Type B pancreatic cell (in vitro differentiated cells): ENCODE data around the gene EFCAB7. TPM values are rescaled to one million over a fixed set of nuclear protein-coding genes. Genes with fewer than 3 reads are reported as not detected.

Experiments used
- DNase-seq: peaks from one replicate; pipeline ENCODE4 v3.0.0; 2021; ENCODE audit warnings: mixed read lengths; ENCODE audit not compliant: unreplicated experiment; ENCODE audit errors: extremely low spot score
- H3K27ac Mint-ChIP-seq: 2 replicates; pipeline ENCODE4 v1.8.0; 2021; ENCODE audit warnings: mild to moderate bottlenecking, mixed read lengths
- H3K27me3 Mint-ChIP-seq: 2 replicates; pipeline ENCODE4 v1.8.0; 2021; ENCODE audit warnings: mixed read lengths
- H3K36me3 Mint-ChIP-seq: 2 replicates; pipeline ENCODE4 v1.8.0; 2021; ENCODE audit warnings: mixed read lengths
- H3K4me1 Mint-ChIP-seq: one replicate; pipeline ENCODE4 v1.8.0; 2021; ENCODE audit warnings: mixed read lengths; ENCODE audit not compliant: unreplicated experiment
- H3K4me3 Mint-ChIP-seq: 2 replicates; pipeline ENCODE4 v1.8.0; 2021; ENCODE audit warnings: mild to moderate bottlenecking, mixed read lengths
- H3K9me3 Mint-ChIP-seq: 2 replicates; pipeline ENCODE4 v1.8.0; 2021; ENCODE audit warnings: mixed read lengths
- total RNA-seq: library from RNA; stranded (reverse); gene quantifications from 2 replicates; pipeline ENCODE4 v1.2.1, GENCODE V29; 2021; ENCODE audit warnings: low replicate concordance
- TF ChIP-seq, protein P1 (sequence below): fragments of 200-600 bp; sonication (generic); conservative IDR thresholded peaks from 2 replicates; pipeline ENCODE4 v1.5.0; 2021; ENCODE audit warnings: antibody characterized with exemption, mild to moderate bottlenecking

Gene EFCAB7
- total RNA-seq, 1 donor from 2014 or later, result 10.2 TPM

DNA sequence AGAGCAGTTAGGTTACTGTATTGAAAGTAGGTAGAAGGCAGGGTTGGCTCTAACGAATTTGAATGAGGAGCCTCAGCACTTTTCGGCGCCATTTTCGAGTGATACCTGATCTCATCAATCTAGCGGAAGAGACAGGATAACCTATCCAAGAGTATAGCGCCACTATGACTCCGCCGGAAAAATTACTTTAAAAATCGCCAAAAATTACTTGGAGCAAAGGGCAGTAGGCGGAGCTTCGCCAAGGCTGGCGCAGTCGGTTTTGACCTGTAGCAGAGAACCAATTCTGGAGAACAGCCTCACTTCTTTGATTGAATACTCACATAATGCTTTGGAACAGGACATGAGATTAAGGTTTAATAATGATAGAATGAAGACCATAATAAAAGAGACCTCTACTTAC lies 25.6 kb downstream of the EFCAB7 start:
- DNase-seq, result no peak
- no peaks in the 10 kb centered on the region for H3K4me1 Mint-ChIP-seq
- H3K27ac Mint-ChIP-seq, result no peak overlapping the region
- peaks cover 10% of the 10 kb centered on the region for H3K36me3 Mint-ChIP-seq
- H3K27me3 Mint-ChIP-seq, result no peaks in the 10 kb centered on the region
- no peak overlapping the region for H3K4me3 Mint-ChIP-seq
- TF ChIP-seq, protein P1, sequence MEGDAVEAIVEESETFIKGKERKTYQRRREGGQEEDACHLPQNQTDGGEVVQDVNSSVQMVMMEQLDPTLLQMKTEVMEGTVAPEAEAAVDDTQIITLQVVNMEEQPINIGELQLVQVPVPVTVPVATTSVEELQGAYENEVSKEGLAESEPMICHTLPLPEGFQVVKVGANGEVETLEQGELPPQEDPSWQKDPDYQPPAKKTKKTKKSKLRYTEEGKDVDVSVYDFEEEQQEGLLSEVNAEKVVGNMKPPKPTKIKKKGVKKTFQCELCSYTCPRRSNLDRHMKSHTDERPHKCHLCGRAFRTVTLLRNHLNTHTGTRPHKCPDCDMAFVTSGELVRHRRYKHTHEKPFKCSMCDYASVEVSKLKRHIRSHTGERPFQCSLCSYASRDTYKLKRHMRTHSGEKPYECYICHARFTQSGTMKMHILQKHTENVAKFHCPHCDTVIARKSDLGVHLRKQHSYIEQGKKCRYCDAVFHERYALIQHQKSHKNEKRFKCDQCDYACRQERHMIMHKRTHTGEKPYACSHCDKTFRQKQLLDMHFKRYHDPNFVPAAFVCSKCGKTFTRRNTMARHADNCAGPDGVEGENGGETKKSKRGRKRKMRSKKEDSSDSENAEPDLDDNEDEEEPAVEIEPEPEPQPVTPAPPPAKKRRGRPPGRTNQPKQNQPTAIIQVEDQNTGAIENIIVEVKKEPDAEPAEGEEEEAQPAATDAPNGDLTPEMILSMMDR, result no peak
- H3K9me3 Mint-ChIP-seq, result no peaks in the 10 kb centered on the region

DNA sequence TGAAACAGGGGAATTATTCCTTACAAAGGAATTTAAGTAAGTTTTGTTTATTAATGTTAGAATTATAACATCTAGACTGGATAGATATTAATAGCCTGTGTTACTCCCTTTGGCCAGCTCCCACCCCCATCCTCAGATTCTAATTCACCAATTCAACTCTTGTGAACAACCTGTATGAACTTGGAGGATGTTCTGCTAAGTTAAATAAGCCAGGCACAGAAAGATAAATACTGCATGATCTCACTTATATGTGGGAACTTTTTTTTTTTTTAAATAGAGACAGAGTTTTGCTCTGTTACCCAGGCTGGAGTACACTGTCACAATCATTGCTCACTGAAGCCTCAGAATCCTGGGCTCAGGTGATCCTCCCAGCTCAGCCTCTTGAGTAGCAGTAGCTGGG lies 32.2 kb downstream of the EFCAB7 start:
- DNase-seq, result no peak
- TF ChIP-seq, protein P1, result no peak
- H3K36me3 Mint-ChIP-seq, result peaks cover 11% of the 10 kb centered on the region
- H3K27me3 Mint-ChIP-seq, result no peaks in the 10 kb centered on the region
- H3K9me3 Mint-ChIP-seq, result no peaks in the 10 kb centered on the region
- H3K27ac Mint-ChIP-seq, result no peak overlapping the region
- no peak overlapping the region for H3K4me3 Mint-ChIP-seq
- H3K4me1 Mint-ChIP-seq, result no peaks in the 10 kb centered on the region

GRCh38 chr1:63557365-63557987 lies 34.2 kb downstream of the EFCAB7 start:
- H3K27me3 Mint-ChIP-seq, result no peaks in the 10 kb centered on the region
- no peak overlapping the region for H3K4me3 Mint-ChIP-seq
- no peaks in the 10 kb centered on the region for H3K4me1 Mint-ChIP-seq
- H3K36me3 Mint-ChIP-seq, result peaks cover 11% of the 10 kb centered on the region
- no peak overlapping the region for H3K27ac Mint-ChIP-seq
- TF ChIP-seq, protein P1, result peak; percentile 80
- no peaks in the 10 kb centered on the region for H3K9me3 Mint-ChIP-seq
- no peak for DNase-seq

DNA sequence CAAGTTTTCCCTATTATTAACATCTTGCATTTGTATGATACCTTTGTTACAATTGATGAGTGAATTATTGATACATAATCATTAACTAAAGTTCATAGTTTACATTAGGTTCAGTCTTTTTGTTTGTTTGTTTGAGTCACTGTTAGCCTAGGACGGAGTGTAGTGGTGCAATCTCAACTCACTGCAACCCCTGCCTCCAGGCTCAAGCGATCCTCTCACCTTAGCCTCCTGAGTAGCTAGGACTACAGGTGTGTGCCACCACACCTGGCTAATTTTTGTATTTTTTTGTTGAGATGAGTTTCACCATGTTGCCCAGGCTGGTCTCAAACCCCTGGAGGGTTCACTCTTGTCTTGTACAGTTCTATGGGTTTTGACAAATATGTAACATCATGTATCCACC lies 36.0 kb downstream of the EFCAB7 start:
- Mint-ChIP-seq H3K27ac (no peak overlapping the region), H3K4me3 (no peak overlapping the region), H3K9me3 (no peaks in the 10 kb centered on the region), H3K27me3 (no peaks in the 10 kb centered on the region), H3K4me1 (no peaks in the 10 kb centered on the region), H3K36me3 (peaks cover 13% of the 10 kb centered on the region)
- TF ChIP-seq, protein P1, result no peak
- DNase-seq, result no peak

- H3K4me1 Mint-ChIP-seq, result no peaks in the 10 kb centered on the region
- H3K27ac Mint-ChIP-seq, result no peak overlapping the region
- H3K27me3 Mint-ChIP-seq, result no peaks in the 10 kb centered on the region
- H3K4me3 Mint-ChIP-seq, result no peak overlapping the region
- peaks cover 19% of the 10 kb centered on the region for H3K36me3 Mint-ChIP-seq
- no peaks in the 10 kb centered on the region for H3K9me3 Mint-ChIP-seq
- no peak for DNase-seq
- TF ChIP-seq, protein P1, result no peak
Observed at GRCh38 chr1:63563745-63564144, 40.4 kb downstream of the EFCAB7 start.

GRCh38 chr1:63569068-63569467 lies 45.7 kb downstream of the EFCAB7 start:
- H3K4me3 Mint-ChIP-seq, result no peak overlapping the region
- peaks cover 16% of the 10 kb centered on the region for H3K36me3 Mint-ChIP-seq
- DNase-seq, result no peak
- TF ChIP-seq, protein P1, result no peak
- no peaks in the 10 kb centered on the region for H3K4me1 Mint-ChIP-seq
- no peaks in the 10 kb centered on the region for H3K9me3 Mint-ChIP-seq
- no peaks in the 10 kb centered on the region for H3K27me3 Mint-ChIP-seq
- no peak overlapping the region for H3K27ac Mint-ChIP-seq
